GM18907 (cell line): ENCODE data around the gene ENTPD8.

Experiments used
- ATAC-seq: cut with Tn5 transposase; IDR thresholded peaks from one replicate; pipeline ENCODE4 v1.9.1; 2021; ENCODE audit warnings: mild to moderate bottlenecking, moderate library complexity; ENCODE audit not compliant: unreplicated experiment

The ENTPD8 gene

GRCh38 chr9:137432687-137433348 lies 8.3 kb downstream of the ENTPD8 start:
- no peak for ATAC-seq

GRCh38 chr9:137431416-137431931 lies 9.7 kb downstream of the ENTPD8 start:
- no peak for ATAC-seq

- no peak for ATAC-seq
Measured at GRCh38 chr9:137430723-137431415, 10.3 kb downstream of the ENTPD8 start.

DNA sequence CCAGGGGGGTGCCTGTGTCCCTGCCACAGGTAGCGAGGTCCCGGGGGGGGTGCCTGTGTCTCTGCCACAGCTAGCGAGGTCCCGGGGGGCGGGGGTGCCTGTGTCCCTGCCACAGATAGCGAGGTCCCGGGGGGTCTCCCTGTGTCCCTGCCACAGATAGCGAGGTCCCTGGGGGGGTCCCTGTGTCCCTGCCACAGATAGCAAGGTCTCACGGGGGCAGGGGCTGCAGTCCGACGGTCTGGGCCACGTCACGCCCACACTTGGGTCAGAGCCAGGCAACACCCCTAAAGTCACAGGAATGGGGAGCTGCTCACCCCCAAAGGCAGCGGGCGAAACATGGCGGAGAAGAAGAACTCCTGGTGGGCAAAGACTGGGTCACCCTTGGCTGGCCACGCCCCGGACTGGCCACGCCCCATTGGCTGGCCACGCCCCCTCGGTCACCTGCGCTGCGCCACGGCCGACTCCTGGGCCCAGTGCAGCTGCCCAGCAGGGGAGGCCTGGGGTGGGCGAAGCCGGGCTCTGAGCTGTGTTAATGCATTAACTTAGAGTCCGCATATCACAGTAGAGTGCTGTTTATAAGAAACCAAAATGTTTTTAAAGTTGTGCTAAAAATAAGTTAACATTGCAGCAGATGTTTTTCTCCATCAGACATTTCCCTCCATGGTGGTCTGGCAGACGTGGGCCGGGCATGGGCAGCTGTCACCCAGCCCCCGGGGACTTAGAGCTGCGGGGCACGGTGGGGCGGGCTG lies 11.0 kb downstream of the ENTPD8 start:
- ATAC-seq, result no peak

GRCh38 chr9:137429546-137429890 lies 11.6 kb downstream of the ENTPD8 start:
- no peak for ATAC-seq

DNA sequence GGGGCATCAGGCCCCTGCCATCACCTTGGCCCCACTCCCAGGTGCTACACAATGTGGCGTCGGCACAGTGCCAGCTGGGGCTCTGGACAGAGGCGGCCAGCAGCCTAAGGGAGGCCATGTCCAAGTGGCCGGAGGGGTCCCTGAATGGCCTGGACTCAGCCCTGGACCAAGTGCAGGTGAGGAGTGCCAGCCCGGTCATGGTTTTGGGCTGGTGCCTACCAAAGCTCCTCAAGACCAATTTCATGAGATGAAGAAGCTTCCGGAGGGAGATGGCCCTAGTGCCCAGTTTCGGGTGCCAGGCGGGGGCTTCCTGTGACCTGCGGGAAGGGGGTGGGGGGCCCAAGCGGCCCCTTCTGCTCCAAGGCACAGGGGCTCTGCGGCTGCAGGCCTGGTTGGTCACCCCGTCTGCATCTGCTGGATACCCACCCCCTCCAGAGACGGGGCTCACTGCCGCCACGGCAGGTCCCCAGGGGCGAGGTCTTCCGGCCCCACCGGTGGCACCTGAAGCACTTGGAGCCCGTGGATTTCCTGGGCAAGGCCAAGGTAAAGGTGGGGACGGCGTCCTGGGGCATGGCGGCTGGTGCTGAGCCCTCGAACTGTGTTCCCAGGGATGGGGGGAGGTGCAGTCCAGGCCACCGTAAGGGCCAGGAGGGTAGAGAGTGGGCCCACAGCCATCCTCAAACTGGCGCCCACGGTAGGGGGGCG lies 12.2 kb downstream of the ENTPD8 start:
- ATAC-seq, result no peak

GRCh38 chr9:137428311-137428630 lies 12.9 kb downstream of the ENTPD8 start:
- ATAC-seq, result no peak

DNA sequence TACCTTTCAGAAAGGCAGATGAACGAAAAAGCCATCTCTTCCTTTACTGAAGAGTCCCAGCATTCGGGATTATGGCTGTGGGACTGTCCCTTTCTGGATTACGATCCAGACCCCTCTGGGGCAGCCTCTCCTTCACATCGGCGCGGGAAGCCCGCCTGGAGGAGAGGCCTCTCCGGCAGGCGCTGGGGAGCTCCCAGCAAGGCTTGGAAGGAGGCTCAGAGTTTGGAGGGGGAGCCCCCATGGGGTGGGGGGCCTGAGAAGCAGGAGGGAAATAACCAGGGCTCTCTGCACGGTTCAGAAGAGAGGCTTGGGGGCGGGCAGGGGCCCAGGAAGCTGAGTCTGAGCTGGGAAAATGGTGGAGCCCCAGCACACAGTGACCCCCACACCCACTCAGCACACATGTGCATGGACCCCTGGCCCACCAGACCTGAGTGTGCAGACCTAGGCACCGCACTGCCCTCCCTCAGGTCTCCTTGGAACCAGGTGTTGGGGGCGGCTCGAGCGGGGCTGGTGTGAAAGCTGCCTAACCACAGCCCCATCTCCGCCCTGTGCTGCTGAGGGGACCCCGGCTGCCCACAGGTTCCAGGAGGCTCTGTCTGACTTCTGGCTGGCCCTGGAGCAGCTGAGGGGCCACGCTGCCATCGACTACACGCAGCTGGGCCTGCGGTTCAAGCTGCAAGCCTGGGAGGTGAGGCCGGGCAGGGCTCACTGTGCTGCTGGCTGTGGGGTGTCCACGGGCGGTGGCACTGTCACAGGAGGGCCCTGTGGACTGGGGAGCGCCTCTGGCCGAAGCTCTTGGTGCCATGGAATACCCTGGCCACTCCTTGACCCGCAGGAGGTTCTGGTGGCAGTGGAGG lies 13.5 kb downstream of the ENTPD8 start:
- ATAC-seq, result no peak

GRCh38 chr9:137426018-137426681 lies 15.0 kb downstream of the ENTPD8 start:
- ATAC-seq, result no peak

GRCh38 chr9:137423514-137424291 lies 17.5 kb downstream of the ENTPD8 start:
- ATAC-seq, result peak; percentile 31

DNA sequence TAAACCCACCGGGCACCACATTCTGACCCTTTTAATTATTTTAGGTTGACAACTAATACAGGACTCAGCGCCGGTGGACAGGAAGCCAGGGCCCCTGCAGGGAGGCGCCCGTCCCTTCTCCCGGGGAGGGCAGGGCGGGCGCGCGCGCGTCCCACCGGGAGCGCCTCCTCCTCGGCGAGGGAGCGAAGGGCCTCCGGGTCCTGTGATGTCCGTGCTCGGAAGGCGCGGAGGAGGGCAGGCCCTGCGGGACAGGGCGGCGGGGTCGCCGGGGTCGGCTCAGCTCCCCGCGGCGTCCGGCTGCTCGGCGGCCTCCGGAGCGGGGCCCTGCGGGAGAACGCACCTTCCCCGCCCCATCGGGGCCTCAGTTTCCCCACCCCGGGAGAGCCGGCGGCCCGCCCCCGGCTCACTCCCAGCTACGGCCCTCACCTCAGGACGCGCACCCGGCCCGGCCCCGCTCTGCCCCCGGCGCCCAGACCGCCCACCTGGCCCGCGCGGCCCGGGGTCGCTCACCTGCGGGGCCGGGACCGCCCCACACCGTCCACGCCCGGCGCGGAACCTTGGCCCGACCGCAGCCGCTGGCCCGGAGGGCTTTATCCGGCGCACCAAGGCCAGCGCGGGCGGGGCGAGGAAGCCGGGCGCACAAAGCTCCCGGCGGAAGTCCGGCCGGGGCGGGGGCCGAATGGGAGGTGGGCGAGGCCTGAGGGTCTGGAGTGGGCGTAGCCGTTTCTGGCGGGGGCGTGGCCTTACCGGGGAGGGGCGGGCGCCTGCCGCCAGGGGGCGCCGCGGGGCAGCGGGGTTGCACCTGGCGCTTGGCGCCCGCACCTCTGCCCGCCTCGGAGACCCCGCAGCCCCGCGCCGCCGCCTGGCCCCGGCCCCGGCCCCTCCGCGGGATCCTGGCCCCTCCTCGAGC lies 18.3 kb downstream of the ENTPD8 start, which contains the start of the genes EXD3 and NOXA1:
Gene EXD3, minus strand, starts transcription at position 559 of the 910 bp plus-strand sequence. CDS start 27,805 bp downstream, outside the sequence.
Gene NOXA1, plus strand, starts transcription at position 790 of the 910 bp plus-strand sequence. CDS start 137 bp downstream, outside the sequence.
- ATAC-seq, result peak; percentile 82

- peak; percentile 2 for ATAC-seq
Measured at GRCh38 chr9:137421838-137422603, 19.1 kb downstream of the ENTPD8 start.

GRCh38 chr9:137417161-137418021 lies 23.8 kb downstream of the ENTPD8 start:
- ATAC-seq, result no peak

DNA sequence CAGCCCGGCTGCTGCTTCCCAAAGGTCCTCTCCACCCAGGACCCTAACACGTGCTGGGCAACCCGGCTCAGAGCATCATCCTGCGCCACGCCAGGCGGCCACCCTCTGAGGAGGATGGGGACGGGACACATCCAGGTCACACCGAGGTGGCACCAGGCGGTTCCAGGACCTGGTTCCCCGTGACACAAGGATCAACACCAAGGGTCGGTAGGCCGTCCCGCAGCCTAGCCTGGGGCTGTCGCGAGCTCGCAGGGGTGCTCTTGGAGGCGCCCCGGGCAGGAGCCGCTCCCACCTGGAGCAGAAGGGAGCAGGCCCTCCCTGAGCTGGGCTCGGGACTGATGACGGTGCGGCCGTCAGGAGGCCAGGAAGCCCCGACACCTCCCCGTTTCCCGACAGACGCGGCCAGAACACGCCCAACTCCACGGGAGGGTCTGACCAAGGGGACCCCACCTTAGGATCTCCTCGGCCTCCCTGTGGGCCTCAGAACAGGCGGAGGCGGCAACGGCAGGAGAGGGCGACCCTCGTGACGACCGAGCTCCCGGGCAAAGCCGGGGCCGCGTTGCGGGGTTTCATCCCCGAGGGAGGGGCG lies 24.5 kb downstream of the ENTPD8 start:
- ATAC-seq, result no peak

- ATAC-seq, result no peak
Measured at GRCh38 chr9:137416006-137416562, 25.1 kb downstream of the ENTPD8 start.
